IMR-90 (cell line): ENCODE results near the gene GPC6. TPM values are rescaled to one million over a fixed set of nuclear protein-coding genes. Genes with fewer than 3 reads are reported as not detected.
A peak's percentile ranks its signal among the peaks of the same experiment; 100 is the strongest.

ENCODE experiments used
- ATAC-seq: fragments of 200-7000 bp; cut with Tn5 transposase; 2 replicates; pipeline ENCODE4 v1.9.1; 2020; ENCODE audit warnings: low read depth, mild to moderate bottlenecking, moderate library complexity
- BruUV-seq: library from RNA; stranded (reverse); fragments of 400-500 nt; replicated peaks from 2 replicates; lab custom pipeline; 2021; lab: Mats Ljungman, UMichigan
- CTCF ChIA-PET: fragments of 300-600 bp; formaldehyde crosslinking; extraction: SDS; loops from one replicate; lab custom pipeline; 2021; ENCODE audit warnings: antibody characterized with exemption; lab: Yijun Ruan, JAX
- POLR2A ChIA-PET: fragments of 300-600 bp; sonication (Branson Sonifier 250); formaldehyde crosslinking; loops from one replicate; lab custom pipeline; 2022; ENCODE audit warnings: antibody characterized with exemption; ENCODE audit not compliant: unreplicated experiment; lab: Charles Lee
- DNase-seq: peaks from one replicate; pipeline ENCODE4 v3.0.0; 2013
- H2AFZ ChIP-seq: replicated peaks from 2 replicates; pipeline ENCODE3; 2013; ENCODE audit warnings: low read length, mild to moderate bottlenecking; ENCODE audit not compliant: poor library complexity
- H2AK5ac ChIP-seq: 2 replicates; pipeline ENCODE4 v1.6.1; 2013; ENCODE audit warnings: low read depth, low read length, inconsistent platforms
- H2AK9ac ChIP-seq: replicated peaks from 2 replicates; pipeline ENCODE3; 2013; ENCODE audit warnings: mild to moderate bottlenecking, low read depth, low read length, moderate library complexity; ENCODE audit not compliant: poor library complexity
- H2BK120ac ChIP-seq: 2 replicates; pipeline ENCODE4 v1.6.1; 2013; ENCODE audit warnings: low read depth, low read length, inconsistent platforms
- H2BK15ac ChIP-seq: 3 replicates; pipeline ENCODE4 v1.6.1; 2013; ENCODE audit warnings: low read depth, low read length, inconsistent platforms
- H2BK20ac ChIP-seq: 2 replicates; pipeline ENCODE4 v1.6.1; 2013; ENCODE audit warnings: low read depth, mild to moderate bottlenecking, inconsistent platforms, low read length, moderate library complexity
- H2BK5ac ChIP-seq: 2 replicates; pipeline ENCODE4 v1.6.1; 2013; ENCODE audit warnings: mild to moderate bottlenecking, low read depth, low read length, inconsistent platforms; ENCODE audit not compliant: poor library complexity, severe bottlenecking
- H3K14ac ChIP-seq: replicated peaks from 2 replicates; pipeline ENCODE4 v1.6.1; 2013; ENCODE audit warnings: low read depth, low read length, inconsistent platforms
- H3K18ac ChIP-seq: 2 replicates; pipeline ENCODE4 v1.6.1; 2013; ENCODE audit warnings: low read depth, low read length, control low read depth
- H3K23ac ChIP-seq: 2 replicates; pipeline ENCODE4 v1.6.1; 2013; ENCODE audit warnings: low read depth, low read length, inconsistent platforms
- H3K27ac ChIP-seq: 2 replicates; pipeline ENCODE4 v1.5.1; 2013; ENCODE audit warnings: mild to moderate bottlenecking, control low read depth, low read length; ENCODE audit not compliant: insufficient read depth
- H3K27me3 ChIP-seq: 2 replicates; pipeline ENCODE4 v1.6.1; 2013; ENCODE audit warnings: low read length; ENCODE audit not compliant: control insufficient read depth, insufficient read depth
- H3K36me3 ChIP-seq: 2 replicates; pipeline ENCODE4 v1.6.1; 2013; ENCODE audit warnings: low read length, mixed read lengths; ENCODE audit not compliant: control insufficient read depth, insufficient read depth
- H3K4ac ChIP-seq: 2 replicates; pipeline ENCODE4 v1.6.1; 2013; ENCODE audit warnings: low read depth, low read length, inconsistent platforms
- H3K4me1 ChIP-seq: 2 replicates; pipeline ENCODE4 v1.6.1; 2013; ENCODE audit warnings: low read length, mixed read lengths; ENCODE audit not compliant: control insufficient read depth, insufficient read depth
- H3K4me2 ChIP-seq: 2 replicates; pipeline ENCODE4 v1.6.1; 2013; ENCODE audit warnings: low read depth, mild to moderate bottlenecking, control low read depth, low read length, moderate library complexity
- H3K4me3 ChIP-seq: 2 replicates; pipeline ENCODE4 v1.5.1; 2013; ENCODE audit warnings: low read depth, mild to moderate bottlenecking, control low read depth, low read length, moderate library complexity; ENCODE audit not compliant: insufficient read depth
- H3K56ac ChIP-seq: 2 replicates; pipeline ENCODE4 v1.6.1; 2013; ENCODE audit warnings: low read length, inconsistent platforms; ENCODE audit not compliant: insufficient read depth; ENCODE audit errors: extremely low read depth
- H3K79me1 ChIP-seq, 2 experiments: 2 replicates each; pipeline ENCODE4 v1.6.1; 2013; ENCODE audit warnings: low read length in 2 of 2, inconsistent platforms in 1 of 2, low read depth in 1 of 2
- H3K9ac ChIP-seq: 2 replicates; pipeline ENCODE4 v1.6.1; 2013; ENCODE audit warnings: low read depth, low read length, control low read depth
- H3K9me1 ChIP-seq: 2 replicates; pipeline ENCODE4 v1.6.1; 2013; ENCODE audit warnings: low read length, inconsistent platforms; ENCODE audit not compliant: insufficient read depth
- H3K9me3 ChIP-seq: 2 replicates; pipeline ENCODE4 v1.6.1; 2013; ENCODE audit warnings: low read length; ENCODE audit not compliant: control insufficient read depth, insufficient read depth
- H4K20me1 ChIP-seq: 2 replicates; pipeline ENCODE4 v1.6.1; 2013; ENCODE audit warnings: low read length, inconsistent platforms; ENCODE audit not compliant: insufficient read depth
- H4K5ac ChIP-seq: 2 replicates; pipeline ENCODE4 v1.6.1; 2013; ENCODE audit warnings: mild to moderate bottlenecking, low read depth, low read length, control low read depth
- H4K8ac ChIP-seq, 2 experiments: 2 replicates each; pipeline ENCODE4 v1.6.1; 2013; ENCODE audit warnings: low read depth in 2 of 2, low read length in 2 of 2, control low read depth in 1 of 2, inconsistent platforms in 1 of 2
- H4K91ac ChIP-seq: 2 replicates; pipeline ENCODE4 v1.6.1; 2013; ENCODE audit warnings: low read depth, low read length, inconsistent platforms; ENCODE audit not compliant: insufficient read depth
- BHLHE40 ChIP-seq: fragments of 150-350 bp; IDR thresholded peaks from 2 replicates; pipeline ENCODE4 v1.6.1; 2016; ENCODE audit warnings: mild to moderate bottlenecking, low read depth, low read length
- CHD1 ChIP-seq: IDR thresholded peaks from 2 replicates; pipeline ENCODE4 v1.6.1; 2012; ENCODE audit warnings: low read depth, low read length, improper control_type of control experiment
- MAFK ChIP-seq: IDR thresholded peaks from 2 replicates; pipeline ENCODE4 v1.6.1; 2012; ENCODE audit warnings: low read depth, low read length, improper control_type of control experiment
- MXI1 ChIP-seq: IDR thresholded peaks from 2 replicates; pipeline ENCODE4 v1.6.1; 2012; ENCODE audit warnings: low read depth, mild to moderate bottlenecking, low read length, moderate library complexity, borderline replicate concordance
- NFE2L2 ChIP-seq: fragments of 150-350 bp; IDR thresholded peaks from 2 replicates; pipeline ENCODE4 v1.6.1; 2016; ENCODE audit warnings: low read depth, mild to moderate bottlenecking, low read length
- POLR2A ChIP-seq: IDR thresholded peaks from 2 replicates; pipeline ENCODE4 v1.6.1; 2012; ENCODE audit warnings: mild to moderate bottlenecking, low read depth, low read length
- RAD21 ChIP-seq: IDR thresholded peaks from 2 replicates; pipeline ENCODE4 v1.6.1; 2012; ENCODE audit warnings: low read length, improper control_type of control experiment
- RCOR1 ChIP-seq: IDR thresholded peaks from 2 replicates; pipeline ENCODE4 v1.6.1; 2012; ENCODE audit warnings: mild to moderate bottlenecking, low read length, improper control_type of control experiment; ENCODE audit not compliant: insufficient replicate concordance
- RFX5 ChIP-seq: IDR thresholded peaks from 2 replicates; pipeline ENCODE4 v1.8.0; 2012; ENCODE audit warnings: low read depth, mild to moderate bottlenecking, low read length, moderate library complexity
- SMC3 ChIP-seq: fragments of 150-350 bp; IDR thresholded peaks from 2 replicates; pipeline ENCODE4 v1.6.1; 2016; ENCODE audit warnings: low read depth, mild to moderate bottlenecking, antibody characterized with exemption, low read length, moderate library complexity
- WGBS, 2 experiments: methylation state at CpG; one replicate each; pipeline versions ENCODE4 v1.1.5 to v1.1.7; 2013; ENCODE audit warnings: missing lambda C conversion rate in 2 of 2; ENCODE audit not compliant: insufficient read length in 1 of 2; ENCODE audit errors: extremely low coverage in 2 of 2; 5-methylcytosine and 5-hydroxymethylcytosine counted together
- dilution Hi-C: fragments of 300-500 bp; cut with HindIII; formaldehyde crosslinking; loops from one replicate; pipeline ENCODE4 v1.14.3; 2018; ENCODE audit warnings: low sequenced_read_pairs; ENCODE audit not compliant: unreplicated experiment
- in situ Hi-C: fragments of 300-500 bp; cut with MboI; formaldehyde crosslinking; loops from 3 replicates; pipeline ENCODE4 v1.14.3; 2019; ENCODE audit warnings: low sequenced_read_pairs, inconsistent platforms, mixed read lengths
- intact Hi-C: fragments of 100-400 bp; cut with micrococcal nuclease; formaldehyde crosslinking; loops from 2 replicates; pipeline ENCODE4 v1.10.0; 2022
- polyA plus RNA-seq, 3 experiments: library from polyadenylated mRNA; depleted of rRNA; stranded (reverse); fragments of >200 nt; gene quantifications; 2 replicates each; pipeline ENCODE4 v1.2.3, GENCODE V29; 2012; ENCODE audit warnings: low replicate concordance in 1 of 3
- total RNA-seq: library from RNA; depleted of rRNA; stranded (reverse); fragments of >200 nt; gene quantifications from 2 replicates; pipeline ENCODE4 v1.2.3, GENCODE V29; 2012
- TF ChIP-seq, protein P1 (sequence below): fragments of 150-350 bp; IDR thresholded peaks from 2 replicates; pipeline ENCODE4 v1.6.1; 2017; ENCODE audit warnings: mild to moderate bottlenecking, antibody characterized with exemption, low read length, low read depth
- TF ChIP-seq, protein P2 (sequence below): fragments of 150-350 bp; IDR thresholded peaks from 2 replicates; pipeline ENCODE4 v1.6.1; 2016; ENCODE audit warnings: low read depth, mild to moderate bottlenecking, low read length, moderate library complexity, borderline replicate concordance

Gene GPC6
- total and polyA plus RNA-seq, 2 of the 4 experiments (the other 2 are of a cell fraction), result 14.9 to 39.4 TPM

DNA sequence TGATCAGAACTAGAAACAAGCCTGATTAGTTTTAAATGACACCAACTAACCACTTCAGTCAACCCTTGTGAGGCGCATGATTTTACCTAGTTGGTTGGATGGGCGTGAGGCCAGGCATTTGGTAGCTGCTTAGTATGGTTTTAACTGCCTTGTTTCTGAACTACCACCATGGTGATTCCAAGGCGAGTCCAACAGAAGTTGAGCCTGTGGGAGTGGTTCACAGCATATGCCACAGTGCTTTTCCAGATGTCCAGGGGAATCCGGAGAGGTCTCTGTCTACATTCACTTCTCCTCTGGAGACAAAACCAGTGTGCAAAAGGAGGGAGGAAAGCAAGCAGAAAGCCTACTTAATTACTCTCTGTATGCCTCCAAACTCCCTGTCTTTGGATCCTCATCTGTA is 524.1 kb downstream of the GPC6 start:
- no peaks in the 10 kb centered on the region for H3K79me1 ChIP-seq
- no peak overlapping the region for H3K23ac ChIP-seq
- no peak overlapping the region for H4K8ac ChIP-seq
- H2AK9ac ChIP-seq, result no peak overlapping the region
- no peak overlapping the region for H2BK120ac ChIP-seq
- DNase-seq, result no peak
- WGBS, 2 experiments, result no CpG with 5 or more reads among the region's 4 CpGs
- ChIA-PET POLR2A (no interaction called here), CTCF (interaction anchor here (0.7 kb wide), 1 partner anchor 672 kb away, joined by 3 read pairs; no protein-coding TSS in a partner anchor)
- H3K9me1 ChIP-seq, result no peaks in the 10 kb centered on the region
- H3K9ac ChIP-seq, result no peak overlapping the region
- H3K27ac ChIP-seq, result no peak overlapping the region
- H3K4ac ChIP-seq, result no peak overlapping the region
- no TSS peak for BruUV-seq
- H2AFZ ChIP-seq, result no peak overlapping the region
- no peaks in the 10 kb centered on the region for H3K27me3 ChIP-seq
- ATAC-seq, result no peak
- peak overlapping the region; percentile 4; the same call in 1 of the 2 replicates for H2AK5ac ChIP-seq
- no peaks in the 10 kb centered on the region for H3K36me3 ChIP-seq
- dilution Hi-C loops, result no loop called here
- no peak overlapping the region for H2BK5ac ChIP-seq
- H3K18ac ChIP-seq, result no peak overlapping the region
- H2BK15ac ChIP-seq, result no peak overlapping the region
- no peak overlapping the region for H4K5ac ChIP-seq
- no peak overlapping the region for H3K4me2 ChIP-seq
- H3K14ac ChIP-seq, result no peak overlapping the region
- H4K91ac ChIP-seq, result no peak overlapping the region
- intact Hi-C loops, result no loop called here
- no peaks in the 10 kb centered on the region for H3K9me3 ChIP-seq
- in situ Hi-C loops, result no loop called here
- no peak overlapping the region for H3K56ac ChIP-seq
- no peak overlapping the region for H3K4me3 ChIP-seq
- peaks cover 2% of the 10 kb centered on the region for H3K4me1 ChIP-seq
- H4K20me1 ChIP-seq, result no peaks in the 10 kb centered on the region
- TF ChIP-seq NFE2L2 (no peak), BHLHE40 (no peak), RCOR1 (no peak), RAD21 (no peak), RFX5 (no peak), POLR2A (no peak), MAFK (no peak), CHD1 (no peak), SMC3 (no peak), MXI1 (no peak)
- TF ChIP-seq, protein P1, sequence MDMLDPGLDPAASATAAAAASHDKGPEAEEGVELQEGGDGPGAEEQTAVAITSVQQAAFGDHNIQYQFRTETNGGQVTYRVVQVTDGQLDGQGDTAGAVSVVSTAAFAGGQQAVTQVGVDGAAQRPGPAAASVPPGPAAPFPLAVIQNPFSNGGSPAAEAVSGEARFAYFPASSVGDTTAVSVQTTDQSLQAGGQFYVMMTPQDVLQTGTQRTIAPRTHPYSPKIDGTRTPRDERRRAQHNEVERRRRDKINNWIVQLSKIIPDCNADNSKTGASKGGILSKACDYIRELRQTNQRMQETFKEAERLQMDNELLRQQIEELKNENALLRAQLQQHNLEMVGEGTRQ, result no peak
- TF ChIP-seq, protein P2, sequence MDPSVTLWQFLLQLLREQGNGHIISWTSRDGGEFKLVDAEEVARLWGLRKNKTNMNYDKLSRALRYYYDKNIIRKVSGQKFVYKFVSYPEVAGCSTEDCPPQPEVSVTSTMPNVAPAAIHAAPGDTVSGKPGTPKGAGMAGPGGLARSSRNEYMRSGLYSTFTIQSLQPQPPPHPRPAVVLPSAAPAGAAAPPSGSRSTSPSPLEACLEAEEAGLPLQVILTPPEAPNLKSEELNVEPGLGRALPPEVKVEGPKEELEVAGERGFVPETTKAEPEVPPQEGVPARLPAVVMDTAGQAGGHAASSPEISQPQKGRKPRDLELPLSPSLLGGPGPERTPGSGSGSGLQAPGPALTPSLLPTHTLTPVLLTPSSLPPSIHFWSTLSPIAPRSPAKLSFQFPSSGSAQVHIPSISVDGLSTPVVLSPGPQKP, result no peak
- no peak overlapping the region for H2BK20ac ChIP-seq
